Activated T-cell treated with anti-CD3 and anti-CD28 coated beads, Interleukin-2, amount 50 U/mL, for 72 hours (primary cell): ENCODE measurements around the gene NUP205. TPM values are rescaled to one million over a fixed set of nuclear protein-coding genes. Genes with fewer than 3 reads are reported as not detected.

Experiments used
- ATAC-seq, 2 donors: fragments of 150-1000 bp; cut with Tn5 transposase; replicated peaks in 1 of 2; 2 replicates each; pipeline ENCODE4 v1.10.0; 2021; ENCODE audit warnings: moderate library complexity in 2 of 2, mild to moderate bottlenecking in 1 of 2
- DNase-seq, 2 donors: peaks; one replicate each; pipeline ENCODE4 v3.0.0; 2021 to 2022; ENCODE audit warnings: mixed read lengths in 1 of 2
- H3K27ac Mint-ChIP-seq: one replicate; pipeline ENCODE4 v1.8.0; 2022; ENCODE audit warnings: mild to moderate bottlenecking, moderate library complexity, mixed read lengths
- H3K27me3 Mint-ChIP-seq: one replicate; pipeline ENCODE4 v1.8.0; 2022; ENCODE audit warnings: low read depth, mixed read lengths
- H3K36me3 Mint-ChIP-seq, 2 donors: one replicate each; pipeline ENCODE4 v1.8.0; 2022; ENCODE audit warnings: mixed read lengths in 2 of 2, mild to moderate bottlenecking in 1 of 2; ENCODE audit not compliant: insufficient read depth in 2 of 2
- H3K4me1 Mint-ChIP-seq: one replicate; pipeline ENCODE4 v1.8.0; 2022; ENCODE audit warnings: low read depth, mixed read lengths
- H3K4me3 Mint-ChIP-seq, 2 donors: one replicate each; pipeline ENCODE4 v1.8.0; 2022; ENCODE audit warnings: mild to moderate bottlenecking in 2 of 2, mixed read lengths in 2 of 2, moderate library complexity in 2 of 2
- H3K9me3 Mint-ChIP-seq, 2 donors: one replicate each; pipeline ENCODE4 v1.8.0; 2022; ENCODE audit warnings: mixed read lengths in 2 of 2
- total RNA-seq, 2 donors: library from RNA; stranded (reverse); gene quantifications; one replicate each; pipeline ENCODE4 v1.2.3, GENCODE V29; 2022

NUP205 gene
- total RNA-seq, 2 donors from 2014 or later: 76.6 to 79.8 TPM

DNA sequence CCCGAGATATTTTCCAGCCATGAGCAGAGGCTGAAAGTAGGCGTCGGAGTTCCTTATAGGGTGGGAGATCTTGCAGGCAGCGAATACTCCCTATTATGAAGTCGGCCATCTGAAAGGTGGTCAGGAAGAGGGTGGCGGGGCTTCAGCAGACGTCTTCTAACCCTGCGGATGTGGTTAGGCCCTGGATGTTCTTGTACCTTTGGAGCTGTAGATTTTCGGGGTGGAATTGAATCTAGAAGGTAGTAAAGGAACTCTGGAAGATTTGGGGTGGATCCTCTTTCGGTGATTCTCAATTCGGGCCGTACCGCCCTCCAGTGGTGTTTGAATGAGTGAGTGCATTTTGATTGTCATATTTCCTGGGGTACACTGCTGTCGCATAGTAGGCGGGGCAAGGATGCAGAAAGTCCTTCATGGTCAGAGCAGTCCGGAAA, 635 bp downstream of the NUP205 start:
- peaks cover 6% of the 10 kb centered on the region for H3K27me3 Mint-ChIP-seq
- no peak overlapping the region for H3K27ac Mint-ChIP-seq
- H3K9me3 Mint-ChIP-seq: no peaks in the 10 kb centered on the region
- DNase-seq (peak; percentile 62 to 70), ATAC-seq (peak; percentile 70 to 74)
- H3K4me3 Mint-ChIP-seq: no peak overlapping the region
- H3K36me3 Mint-ChIP-seq: peaks cover 2 to 4% of the 10 kb centered on the region in 2 donors
- peaks cover 34% of the 10 kb centered on the region for H3K4me1 Mint-ChIP-seq

DNA sequence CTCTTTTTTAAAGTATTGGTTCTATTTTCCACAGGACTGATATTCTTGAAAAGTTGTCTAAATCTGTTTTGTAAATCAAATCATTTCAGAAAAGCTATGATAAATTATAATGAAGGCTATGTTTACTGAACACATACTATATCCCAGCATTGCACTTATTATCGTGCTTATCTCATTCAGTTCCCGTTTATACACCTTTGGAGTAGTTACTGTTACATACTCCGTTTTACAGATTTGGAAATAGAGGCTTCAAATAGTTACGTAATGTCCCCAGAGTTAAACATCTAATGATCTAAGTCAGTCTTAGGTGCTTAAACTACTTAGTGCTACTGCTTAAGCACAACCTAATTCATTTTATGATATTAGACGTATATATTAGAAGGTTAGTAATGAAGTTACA, 1.2 kb downstream of the NUP205 start:
- Mint-ChIP-seq H3K4me1 (peaks cover 34% of the 10 kb centered on the region), H3K27ac (no peak overlapping the region), H3K27me3 (peaks cover 6% of the 10 kb centered on the region), H3K4me3 (no peak overlapping the region), H3K36me3 (peaks cover 2 to 4% of the 10 kb centered on the region in 2 donors), H3K9me3 (no peaks in the 10 kb centered on the region)
- no peak for DNase-seq
- ATAC-seq: no peak

- no peak for DNase-seq
- H3K27ac Mint-ChIP-seq: peak overlapping the region; percentile 32
- no peak for ATAC-seq
- H3K36me3 Mint-ChIP-seq: peaks cover 2 to 5% of the 10 kb centered on the region in 2 donors
- H3K4me1 Mint-ChIP-seq: peaks cover 37% of the 10 kb centered on the region
- H3K27me3 Mint-ChIP-seq: no peaks in the 10 kb centered on the region
- peak overlapping the region in 1 of 2 donors; percentile 43 for H3K4me3 Mint-ChIP-seq
- no peaks in the 10 kb centered on the region for H3K9me3 Mint-ChIP-seq
These were observed 2.9 kb downstream of the NUP205 start for GRCh38 chr7:135560631-135561030.

DNA sequence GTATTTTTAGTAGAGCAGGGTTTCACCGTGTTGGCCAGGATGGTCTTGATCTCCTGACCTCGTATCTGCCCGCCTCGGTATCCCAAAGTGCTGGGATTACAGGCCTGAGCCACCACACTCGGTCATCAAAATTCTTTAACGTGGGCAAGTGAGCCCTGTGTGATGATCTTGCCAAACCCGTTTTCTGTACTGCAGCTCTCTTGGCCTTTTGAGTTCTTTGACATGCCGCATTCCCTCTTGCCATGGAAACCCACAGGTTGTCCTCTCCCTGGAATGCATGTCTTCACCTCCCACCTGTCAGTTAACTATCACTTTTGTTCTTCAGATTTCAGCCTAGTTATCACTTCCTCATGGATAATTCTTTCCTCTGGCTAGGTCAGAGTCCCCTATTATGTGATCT, 5.0 kb downstream of the NUP205 start:
- no peak for DNase-seq
- peaks cover 2 to 14% of the 10 kb centered on the region in 2 donors for H3K36me3 Mint-ChIP-seq
- no peaks in the 10 kb centered on the region for H3K9me3 Mint-ChIP-seq
- peaks cover 48% of the 10 kb centered on the region for H3K4me1 Mint-ChIP-seq
- H3K4me3 Mint-ChIP-seq: no peak overlapping the region
- no peaks in the 10 kb centered on the region for H3K27me3 Mint-ChIP-seq
- ATAC-seq: no peak
- H3K27ac Mint-ChIP-seq: no peak overlapping the region

DNA sequence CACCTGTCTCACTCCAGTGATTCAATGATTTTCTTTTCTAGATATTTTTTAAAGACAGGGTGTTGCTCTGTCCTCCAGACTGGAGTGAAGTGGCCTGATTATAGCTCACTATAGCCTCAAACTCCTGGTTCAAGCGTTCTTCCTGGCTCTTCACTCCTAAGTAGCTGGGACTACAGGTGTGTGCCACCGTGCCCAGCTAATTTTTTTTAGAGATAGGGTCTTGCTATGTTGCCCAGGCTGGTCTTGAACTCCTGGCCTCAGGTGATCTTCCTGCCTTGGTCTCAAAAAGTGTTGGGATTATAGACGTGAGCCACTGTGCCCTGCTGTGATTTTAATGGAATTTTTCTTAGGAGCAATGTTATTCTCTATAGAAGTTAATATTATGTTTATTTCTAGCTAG, 14.1 kb downstream of the NUP205 start:
- ATAC-seq (no peak), DNase-seq (no peak)
- Mint-ChIP-seq H3K4me3 (no peak overlapping the region), H3K27ac (no peak overlapping the region), H3K27me3 (no peaks in the 10 kb centered on the region), H3K9me3 (peaks cover 3% of the 10 kb centered on the region in 2 donors), H3K4me1 (peaks cover 15% of the 10 kb centered on the region), H3K36me3 (peaks cover 13 to 31% of the 10 kb centered on the region in 2 donors)

GRCh38 chr7:135573541-135573940, 15.8 kb downstream of the NUP205 start:
- peaks cover 14 to 39% of the 10 kb centered on the region in 2 donors for H3K36me3 Mint-ChIP-seq
- DNase-seq (no peak), ATAC-seq (no peak)
- peaks cover 3% of the 10 kb centered on the region in 2 donors for H3K9me3 Mint-ChIP-seq
- no peak overlapping the region for H3K27ac Mint-ChIP-seq
- H3K4me3 Mint-ChIP-seq: no peak overlapping the region
- peaks cover 15% of the 10 kb centered on the region for H3K4me1 Mint-ChIP-seq
- no peaks in the 10 kb centered on the region for H3K27me3 Mint-ChIP-seq

GRCh38 chr7:135575296-135575695, 17.6 kb downstream of the NUP205 start:
- no peaks in the 10 kb centered on the region for H3K27me3 Mint-ChIP-seq
- no peak for ATAC-seq

DNA sequence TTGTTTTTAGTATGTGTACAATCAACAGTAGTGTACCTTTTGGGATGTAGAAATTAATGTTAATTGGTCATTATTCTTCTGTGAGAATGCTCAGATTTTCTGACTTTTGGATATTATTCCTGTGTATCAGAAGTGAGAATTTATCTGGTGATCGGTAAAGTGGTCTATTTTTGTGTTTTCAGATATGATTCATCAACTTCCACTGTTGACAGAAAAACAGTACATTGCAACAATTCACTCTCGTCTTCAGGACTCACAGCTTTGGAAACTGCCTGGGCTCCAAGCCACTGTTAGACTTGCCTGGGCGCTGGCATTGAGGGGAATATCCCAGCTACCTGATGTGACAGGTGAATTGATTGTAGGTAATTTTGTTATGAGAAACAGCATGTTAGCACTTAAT, 20.9 kb downstream of the NUP205 start:
- Mint-ChIP-seq H3K9me3 (peaks cover 3% of the 10 kb centered on the region in 2 donors), H3K4me1 (peaks cover 15% of the 10 kb centered on the region), H3K27me3 (no peaks in the 10 kb centered on the region), H3K36me3 (peaks cover 14 to 48% of the 10 kb centered on the region in 2 donors), H3K4me3 (no peak overlapping the region), H3K27ac (no peak overlapping the region)
- DNase-seq (no peak), ATAC-seq (no peak)

More at GRCh38 chr7:135575296-135575695, 17.6 kb downstream of the NUP205 start:
- H3K27ac Mint-ChIP-seq: peak overlapping the region; percentile 13
- no peak for DNase-seq
- H3K9me3 Mint-ChIP-seq: peaks cover 3% of the 10 kb centered on the region in 2 donors
- H3K4me1 Mint-ChIP-seq: peaks cover 15% of the 10 kb centered on the region
- peaks cover 14 to 46% of the 10 kb centered on the region in 2 donors for H3K36me3 Mint-ChIP-seq
- no peak overlapping the region for H3K4me3 Mint-ChIP-seq

DNA sequence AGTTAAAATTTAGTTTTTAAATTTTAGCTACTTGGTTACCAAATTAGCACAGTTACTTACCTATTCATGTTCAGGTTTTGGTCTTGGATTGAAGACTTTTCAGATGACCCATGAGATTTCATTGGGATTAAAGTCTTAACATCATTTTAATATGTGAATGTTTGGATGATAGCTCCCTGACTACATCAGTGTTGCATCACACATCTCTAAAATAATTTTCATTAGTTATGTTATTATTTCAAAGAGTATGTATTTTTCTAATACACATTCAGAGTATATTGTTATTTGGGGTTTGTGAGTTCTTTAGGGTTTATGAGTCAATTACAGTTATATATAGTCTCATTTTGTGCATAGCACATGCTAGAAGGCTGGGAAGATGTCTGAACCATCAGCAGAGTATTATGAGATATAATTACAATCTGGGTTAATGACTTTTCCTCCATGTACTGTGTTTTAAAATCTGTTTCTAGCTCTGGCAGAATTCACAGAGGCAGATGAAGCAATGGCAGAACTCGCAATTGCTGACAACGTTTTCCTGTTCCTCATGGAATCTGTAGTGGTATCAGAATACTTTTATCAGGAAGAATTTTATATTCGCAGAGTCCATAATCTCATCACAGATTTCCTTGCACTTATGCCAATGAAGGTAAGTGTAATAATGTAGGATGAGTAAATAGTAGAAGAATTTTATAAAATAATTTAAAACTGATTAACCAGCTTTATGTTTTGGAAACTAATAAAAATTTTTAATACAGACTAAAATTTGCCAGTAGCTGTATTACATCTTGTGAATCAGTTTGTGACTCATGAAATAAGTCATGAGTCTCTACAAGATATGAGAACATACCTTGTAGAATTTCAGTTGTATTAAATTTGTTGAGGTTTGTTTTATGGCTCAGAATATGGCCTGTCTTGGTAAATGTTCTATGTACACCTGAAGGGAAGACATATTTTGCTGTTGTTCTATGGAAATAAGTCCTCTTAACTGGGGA, 26.9 kb downstream of the NUP205 start:
- Mint-ChIP-seq H3K36me3 (peaks cover 5 to 31% of the 10 kb centered on the region in 2 donors), H3K4me3 (no peak overlapping the region), H3K27me3 (no peaks in the 10 kb centered on the region), H3K27ac (no peak overlapping the region), H3K9me3 (no peaks in the 10 kb centered on the region), H3K4me1 (peaks cover 4% of the 10 kb centered on the region)
- DNase-seq (no peak), ATAC-seq (no peak)

GRCh38 chr7:135597181-135597925, 39.6 kb downstream of the NUP205 start:
- no peak overlapping the region for H3K27ac Mint-ChIP-seq
- peaks cover 3 to 27% of the 10 kb centered on the region in 2 donors for H3K36me3 Mint-ChIP-seq
- ATAC-seq: no peak
- H3K4me1 Mint-ChIP-seq: no peaks in the 10 kb centered on the region
- no peaks in the 10 kb centered on the region for H3K27me3 Mint-ChIP-seq
- no peaks in the 10 kb centered on the region for H3K9me3 Mint-ChIP-seq
- H3K4me3 Mint-ChIP-seq: no peak overlapping the region
- no peak for DNase-seq

GRCh38 chr7:135597926-135598305, 40.2 kb downstream of the NUP205 start:
- Mint-ChIP-seq H3K4me3 (no peak overlapping the region), H3K27ac (no peak overlapping the region), H3K4me1 (no peaks in the 10 kb centered on the region), H3K36me3 (peaks cover 3 to 26% of the 10 kb centered on the region in 2 donors), H3K27me3 (no peaks in the 10 kb centered on the region), H3K9me3 (no peaks in the 10 kb centered on the region)
- no peak for ATAC-seq
- no peak for DNase-seq

DNA sequence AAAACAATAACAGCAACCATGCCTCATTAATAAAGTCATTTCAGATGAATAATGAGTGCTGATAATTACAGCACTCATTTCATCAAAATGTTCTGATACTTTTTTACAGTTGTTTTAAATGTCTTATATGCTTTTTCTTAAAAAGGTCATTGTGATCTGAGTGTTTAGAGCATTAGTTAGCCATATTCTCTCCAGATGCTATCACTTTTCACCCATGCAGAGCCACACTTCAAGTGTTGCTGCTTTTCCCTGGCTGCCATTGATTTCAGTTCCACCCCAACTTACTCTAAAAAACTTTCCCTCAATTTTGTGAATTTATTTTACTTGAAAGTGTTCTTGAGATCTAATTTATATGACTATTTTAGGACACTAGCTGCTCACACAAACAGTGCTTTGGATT, 41.8 kb downstream of the NUP205 start:
- H3K36me3 Mint-ChIP-seq: peaks cover 3 to 33% of the 10 kb centered on the region in 2 donors
- H3K4me1 Mint-ChIP-seq: no peaks in the 10 kb centered on the region
- peak overlapping the region; percentile 60 for H3K27ac Mint-ChIP-seq
- DNase-seq (no peak), ATAC-seq (no peak)
- no peaks in the 10 kb centered on the region for H3K27me3 Mint-ChIP-seq
- H3K4me3 Mint-ChIP-seq: no peak overlapping the region
- H3K9me3 Mint-ChIP-seq: no peaks in the 10 kb centered on the region

GRCh38 chr7:135600226-135600625, 42.5 kb downstream of the NUP205 start:
- DNase-seq (no peak), ATAC-seq (no peak)
- H3K27ac Mint-ChIP-seq: no peak overlapping the region
- H3K27me3 Mint-ChIP-seq: no peaks in the 10 kb centered on the region
- H3K36me3 Mint-ChIP-seq: peaks cover 3 to 39% of the 10 kb centered on the region in 2 donors
- no peaks in the 10 kb centered on the region for H3K9me3 Mint-ChIP-seq
- no peaks in the 10 kb centered on the region for H3K4me1 Mint-ChIP-seq
- H3K4me3 Mint-ChIP-seq: no peak overlapping the region
